HepG2 (cell line): ENCODE data around the gene WIZ. TPM values are rescaled to one million over a fixed set of nuclear protein-coding genes. Genes with fewer than 3 reads are reported as not detected.

ENCODE experiments used
- ATAC-seq: fragments of 200-7000 bp; cut with Tn5 transposase; 3 replicates; pipeline ENCODE4 v1.9.1; 2020; ENCODE audit warnings: mild to moderate bottlenecking, moderate library complexity
- BruUV-seq: library from RNA; stranded (reverse); fragments of 400-500 nt; replicated peaks from 2 replicates; lab custom pipeline; 2021; lab: Mats Ljungman, UMichigan
- CTCF ChIA-PET: fragments of 300-600 bp; formaldehyde crosslinking; extraction: SDS; loops from one replicate; lab custom pipeline; 2021; ENCODE audit warnings: low total read pairs, inconsistent platforms, low intra/inter-chr PET ratio; lab: Yijun Ruan, JAX
- POLR2A ChIA-PET: fragments of 350-600 bp; sonication (Branson Sonifier 250); formaldehyde crosslinking; loops from one replicate; lab custom pipeline; 2020; ENCODE audit warnings: antibody characterized with exemption, inconsistent platforms; lab: Yijun Ruan, JAX
- DNase-seq: peaks from one replicate; pipeline ENCODE4 v3.0.0-alpha.2; 2015; ENCODE audit warnings: low spot score
- FAIRE-seq: peaks from 3 replicates; lab custom pipeline; 2011; peaks lifted over from hg19 to GRCh38; lab: Jason Lieb, UNC
- H2AFZ ChIP-seq: one replicate; pipeline ENCODE4 v1.6.1; 2011; ENCODE audit warnings: low read length, inconsistent platforms
- H3K27ac ChIP-seq: fragments of 300-600 bp; 3 replicates; pipeline ENCODE4 v1.8.0; 2011; ENCODE audit warnings: mixed run types, mild to moderate bottlenecking, mixed read lengths, low read length, inconsistent platforms; ENCODE audit not compliant: insufficient read depth; ENCODE audit errors: extremely low read length
- H3K27me3 ChIP-seq, 2 experiments: fragments of 200-600 bp in 1 of 2; 2 replicates in 1 of 2; 3 replicates in 1 of 2; pipeline versions ENCODE4 v1.6.0 to v1.8.0; 2011; ENCODE audit warnings: low read length in 2 of 2, mild to moderate bottlenecking in 2 of 2, moderate library complexity in 2 of 2, inconsistent platforms in 1 of 2; ENCODE audit not compliant: insufficient read depth in 2 of 2, control insufficient read depth in 1 of 2
- H3K36me3 ChIP-seq, 2 experiments: fragments of 200-600 bp in 1 of 2; replicated peaks in 1 of 2; 2 replicates in 1 of 2; 3 replicates in 1 of 2; pipeline versions ENCODE4 v1.5.1 to v1.8.0; 2011; ENCODE audit warnings: low read length in 2 of 2, inconsistent platforms in 1 of 2; ENCODE audit not compliant: insufficient read depth in 2 of 2, control insufficient read depth in 1 of 2
- H3K4me1 ChIP-seq: 2 replicates; pipeline ENCODE4 v1.5.1; 2012; ENCODE audit warnings: low read length, inconsistent platforms; ENCODE audit not compliant: insufficient read depth
- H3K4me2 ChIP-seq: 2 replicates; pipeline ENCODE4 v1.6.0; 2011; ENCODE audit warnings: low read depth, low read length, inconsistent platforms
- H3K4me3 ChIP-seq, 3 experiments: fragments of 200-600 bp in 1 of 3; sonication (generic), shearing (Covaris generic) in 1 of 3; replicated peaks in 1 of 3; 2 replicates each; pipeline ENCODE4 v1.5.1; 2011 to 2016; ENCODE audit warnings: low read length in 3 of 3, inconsistent platforms in 2 of 3, low read depth in 2 of 3, mild to moderate bottlenecking in 2 of 3, control low read depth in 1 of 3, mixed read lengths in 1 of 3; ENCODE audit not compliant: insufficient read depth in 1 of 3
- H3K79me2 ChIP-seq: one replicate; pipeline ENCODE4 v1.6.1; 2011; ENCODE audit warnings: low read length, inconsistent platforms; ENCODE audit not compliant: insufficient read depth
- H3K9ac ChIP-seq: 2 replicates; pipeline ENCODE4 v1.6.0; 2011; ENCODE audit warnings: mild to moderate bottlenecking, low read depth, low read length, inconsistent platforms; ENCODE audit not compliant: insufficient read depth
- H3K9me3 ChIP-seq: 2 replicates; pipeline ENCODE4 v1.5.1; 2012; ENCODE audit warnings: mild to moderate bottlenecking, low read length
- H4K20me1 ChIP-seq: 2 replicates; pipeline ENCODE4 v1.6.0; 2011; ENCODE audit warnings: inconsistent platforms, mild to moderate bottlenecking, low read length, moderate library complexity; ENCODE audit not compliant: insufficient read depth
- GLI4 ChIP-seq: sonication (generic); formaldehyde crosslinking; IDR thresholded peaks from 2 replicates; pipeline ENCODE4 v1.5.1; 2020; ENCODE audit warnings: missing genetic modification reagents, mild to moderate bottlenecking, moderate library complexity, borderline replicate concordance
- HMGXB4 ChIP-seq, 2 experiments: sonication (generic) in 1 of 2; formaldehyde crosslinking in 1 of 2; IDR thresholded peaks; 2 replicates each; pipeline versions ENCODE4 v1.4.0 to v1.6.1; 2018 to 2020; ENCODE audit warnings: missing genetic modification reagents in 2 of 2, borderline replicate concordance in 1 of 2, low read depth in 1 of 2, mild to moderate bottlenecking in 1 of 2, missing biosample characterization in 1 of 2
- ISX ChIP-seq: sonication (generic); formaldehyde crosslinking; conservative IDR thresholded peaks from 2 replicates; pipeline ENCODE4 v1.5.0; 2020; ENCODE audit warnings: missing genetic modification reagents
- LRRFIP1 ChIP-seq: sonication (generic); formaldehyde crosslinking; conservative IDR thresholded peaks from 2 replicates; pipeline ENCODE4 v1.4.0; 2020; ENCODE audit warnings: missing genetic modification reagents
- TARDBP ChIP-seq: sonication (generic); formaldehyde crosslinking; IDR thresholded peaks from 2 replicates; pipeline ENCODE4 v1.8.0; 2022; ENCODE audit warnings: mild to moderate bottlenecking, missing genetic modification reagents
- ZBED4 ChIP-seq: sonication (generic); formaldehyde crosslinking; IDR thresholded peaks from 2 replicates; pipeline ENCODE4 v1.4.0; 2020; ENCODE audit warnings: missing genetic modification reagents, borderline replicate concordance
- ZNF121 ChIP-seq: sonication (generic); formaldehyde crosslinking; IDR thresholded peaks from 2 replicates; pipeline ENCODE4 v1.5.0; 2020; ENCODE audit warnings: mild to moderate bottlenecking, missing genetic modification reagents
- ZNF446 ChIP-seq: sonication (generic); formaldehyde crosslinking; IDR thresholded peaks from 2 replicates; pipeline ENCODE4 v1.5.0; 2020; ENCODE audit warnings: mild to moderate bottlenecking, missing genetic modification reagents
- ZNF574 ChIP-seq: sonication (generic); formaldehyde crosslinking; IDR thresholded peaks from 2 replicates; pipeline ENCODE4 v1.4.0; 2020; ENCODE audit warnings: missing genetic modification reagents
- ZNF713 ChIP-seq: sonication (generic); formaldehyde crosslinking; IDR thresholded peaks from 2 replicates; pipeline ENCODE4 v1.4.0; 2020; ENCODE audit warnings: mild to moderate bottlenecking, missing genetic modification reagents
- WGBS: methylation state at CpG from one replicate; pipeline ENCODE4 v1.1.6; 2017; ENCODE audit warnings: low lambda C conversion rate; 5-methylcytosine and 5-hydroxymethylcytosine counted together
- in situ Hi-C: cut with HindIII; loops from 2 replicates; pipeline ENCODE4 v1.10.0; 2017; ENCODE audit warnings: low pct_unique_long_range_greater_than_20kb; ENCODE audit not compliant: extremely low pct_ligation_motif_present
- intact Hi-C: fragments of 100-400 bp; cut with micrococcal nuclease; formaldehyde crosslinking; loops from one replicate; pipeline ENCODE4 v1.10.0; 2022; ENCODE audit not compliant: unreplicated experiment
- polyA plus RNA-seq, 8 experiments: library from polyadenylated mRNA; depleted of rRNA in 3 of 8; stranded (reverse) in 7 of 8; unstranded in 1 of 8; fragments of >200 nt; fragmentation: Illumina TruSeq in 4 of 8; extraction: Trizol in 4 of 8; gene quantifications; 2 replicates each; pipeline versions ENCODE4 v1.2.1 to v1.2.3, GENCODE V29; 2011 to 2016; ENCODE audit warnings: low read depth in 4 of 8, missing spikeins in 1 of 8, mixed read lengths in 1 of 8; ENCODE audit not compliant: insufficient read depth in 1 of 8
- total RNA-seq, 5 experiments: library from RNA; depleted of rRNA; stranded (reverse); fragments of >200 nt; fragmentation: Illumina TruSeq; extraction: Trizol; gene quantifications; 2 replicates each; pipeline ENCODE4 v1.2.3, GENCODE V29; 2016; ENCODE audit warnings: low read depth in 1 of 5

Gene WIZ
- total and polyA plus RNA-seq, 2 of the 13 experiments (the other 11 are each of a cell fraction or from before 2014, with no cell fraction given), result 4.7 to 4.8 TPM

- CTCF ChIA-PET, result interaction anchor here (1.6 kb wide), 1 partner anchor 18 kb away, joined by 5 read pairs; no protein-coding TSS in a partner anchor
- TF ChIP-seq GLI4 (CRISPR knock-in tag) (no peak), LRRFIP1 (CRISPR knock-in tag) (no peak), HMGXB4 (CRISPR knock-in tag; IDR thresholded peaks at IDR 0.05; ENCODE audit: borderline replicate concordance in 1 of 2, low read depth in 1 of 2) (0 out of 4 replicates have a peak, but pooled peaks of 1 of the 2 experiments have one; percentile 34), ISX (CRISPR knock-in tag) (no peak), ZNF574 (0 out of 2 replicates have a peak, but pooled peaks have one; percentile 15), ZNF121 (CRISPR knock-in tag) (peak; percentile 89), ZNF446 (CRISPR knock-in tag) (no peak), TARDBP (CRISPR knock-in tag) (0 out of 2 replicates have a peak, but pooled peaks have one; percentile 52), ZBED4 (CRISPR knock-in tag) (no peak), ZNF713 (no peak)
Measured at GRCh38 chr19:15437355-15438123, 12.2 kb downstream of the WIZ start.

More at GRCh38 chr19:15437355-15438123, 12.2 kb downstream of the WIZ start:
- Histone ChIP-seq H3K4me2 (peak overlapping the region; percentile 72), H4K20me1 (no peaks in the 10 kb centered on the region), H3K27ac (peak overlapping the region; percentile 78), H3K79me2 (no peaks in the 10 kb centered on the region), H3K9ac (peak overlapping the region; percentile 40; the same call in 1 of the 2 replicates), H3K4me1 (peaks cover 38% of the 10 kb centered on the region), H3K36me3 (no peaks in the 10 kb centered on the region), H3K4me3 (peak overlapping the region; percentile 3 to 54 (median 18); a peak in 3 of 6 replicates), H3K9me3 (no peaks in the 10 kb centered on the region), H2AFZ (no peak overlapping the region), H3K27me3 (no peaks in the 10 kb centered on the region)
- intact Hi-C loops (no loop called here), in situ Hi-C loops (no loop called here)
- BruUV-seq, result no TSS peak
- DNase-seq (peak; percentile 47), FAIRE-seq (no peak), ATAC-seq (peak; percentile 50)
- WGBS, result 31% methylated on average over 10 of the region's 10 CpGs
- POLR2A ChIA-PET, result no interaction called here
